Ovary (tissue), 9 donors: ENCODE results near the gene ASAP2. TPM values are rescaled to one million over a fixed set of nuclear protein-coding genes. Genes with fewer than 3 reads are reported as not detected.
"Not testable (repeated sequence)": the region's sequence is repeated elsewhere in the genome, so short reads cannot be mapped to it uniquely, and the experiment has no call there.

Experiments
- DNase-seq, 5 donors: peaks; one replicate each; pipeline ENCODE4 v3.0.0-alpha.2; 2019 to 2020
- H3K27ac ChIP-seq, 2 donors: fragments of 200-600 bp; one replicate each; pipeline versions ENCODE4 v1.5.1 to v1.8.0; 2019 to 2022
- H3K27me3 ChIP-seq: fragments of 200-600 bp; one replicate; pipeline ENCODE4 v1.8.0; 2022
- H3K36me3 ChIP-seq: fragments of 200-600 bp; sonication (generic); one replicate; pipeline ENCODE4 v1.5.1; 2019
- H3K4me1 ChIP-seq: one replicate; pipeline ENCODE4 v1.8.1; 2013; ENCODE audit warnings: mild to moderate bottlenecking, moderate library complexity; ENCODE audit not compliant: insufficient read depth
- H3K4me3 ChIP-seq: fragments of 200-600 bp; sonication (generic); one replicate; pipeline ENCODE4 v1.5.1; 2017
- H3K9me3 ChIP-seq, 2 donors: fragments of 200-600 bp in 1 of 2; sonication (generic) in 1 of 2; one replicate each; pipeline versions ENCODE4 v1.5.1 to v1.8.1; 2013 to 2019; ENCODE audit warnings: mild to moderate bottlenecking in 1 of 2, moderate library complexity in 1 of 2
- CTCF ChIP-seq, 3 donors: fragments of 450-650 bp in 2 of 3; fragments of 200-600 bp in 1 of 3; IDR thresholded peaks; one replicate each; pipeline versions ENCODE4 v1.5.1 to v1.8.0; 2016 to 2022; ENCODE audit warnings: antibody characterized with exemption in 3 of 3, mild to moderate bottlenecking in 1 of 3
- EP300 ChIP-seq: sonication (generic); formaldehyde crosslinking; IDR thresholded peaks from one replicate; pipeline ENCODE4 v1.6.1; 2017; ENCODE audit warnings: antibody characterized with exemption
- POLR2A ChIP-seq: fragments of 450-650 bp; IDR thresholded peaks from one replicate; pipeline ENCODE4 v1.6.1; 2017; ENCODE audit warnings: antibody characterized with exemption, mild to moderate bottlenecking, moderate library complexity
- WGBS, 3 donors: extraction: QIAGEN DNeasy Blood & Tissue Kit in 1 of 3; methylation state at CpG; one replicate each; pipeline versions ENCODE4 v1.1.5 to v1.1.7; 2013 to 2017; 5-methylcytosine and 5-hydroxymethylcytosine counted together
- intact Hi-C, 4 donors: fragments of 100-400 bp; cut with DNase I; formaldehyde crosslinking; loops; one replicate each; pipeline versions ENCODE4 v1.11.0 to v1.15.1; 2022 to 2023
- polyA plus RNA-seq, 2 donors: library from polyadenylated mRNA; stranded (reverse); fragments of 200-250 nt in 1 of 2; fragments of 350-450 nt in 1 of 2; fragmentation: Illumina TruSeq in 1 of 2; extraction: RNeasy Lipid Tissue Mini Kit (QIAGEN cat#74804) in 1 of 2; gene quantifications; one replicate each; pipeline ENCODE4 v1.2.3, GENCODE V29; 2013 to 2014
- total RNA-seq, 7 donors: library from RNA; depleted of rRNA in 2 of 7; stranded (reverse); fragments of >200 nt in 2 of 7; fragmentation: NEBNext Ultra II Directional in 3 of 7; extraction: Animal tissue kit (Norgen Biotek cat#: 25700) in 3 of 7; gene quantifications; one replicate each; pipeline versions ENCODE4 v1.1.0 to v1.2.4, GENCODE V29; 2016 to 2023
- donor health status: DM: no; HTN: no; CAD: no; lungs with moderate emphysema.
- donor health status: DM: no; HTN: no; CAD: no.
- donor health status: Bipolar disorder and iron deficiency.
- donor health status: DM: yes; HTN: yes; CAD: no.
- donor health status: DM: no; HTN: no; CAD: no.
- donor health status: DM: yes; HTN: yes; CAD: no.

Gene ASAP2
- total and polyA plus RNA-seq, 9 donors, result 10.3 to 22.7 (median 15.5) TPM

- no peaks in the 10 kb centered on the region for H3K27me3 ChIP-seq
- no peak for DNase-seq
- WGBS, 3 donors, result 82 to 86% (median 85%) methylated on average over 4 of the region's 4 CpGs
- H3K4me1 ChIP-seq, result peaks cover 9% of the 10 kb centered on the region
- no peak for TF ChIP-seq POLR2A
- no peak for TF ChIP-seq CTCF (IDR thresholded peaks at IDR 0.05)
- TF ChIP-seq EP300, result no peak
- H3K4me3 ChIP-seq, result no peak overlapping the region
- H3K27ac ChIP-seq, result no peak overlapping the region
- no peaks in the 10 kb centered on the region for H3K9me3 ChIP-seq
- no peaks in the 10 kb centered on the region for H3K36me3 ChIP-seq
- intact Hi-C loops, result loop anchor here in 1 of 4 donors (10.0 kb wide), 1 partner anchor 109 kb away; no protein-coding TSS in a partner anchor
Measured at GRCh38 chr2:9215680-9216079, 9.1 kb downstream of the ASAP2 start.

DNA sequence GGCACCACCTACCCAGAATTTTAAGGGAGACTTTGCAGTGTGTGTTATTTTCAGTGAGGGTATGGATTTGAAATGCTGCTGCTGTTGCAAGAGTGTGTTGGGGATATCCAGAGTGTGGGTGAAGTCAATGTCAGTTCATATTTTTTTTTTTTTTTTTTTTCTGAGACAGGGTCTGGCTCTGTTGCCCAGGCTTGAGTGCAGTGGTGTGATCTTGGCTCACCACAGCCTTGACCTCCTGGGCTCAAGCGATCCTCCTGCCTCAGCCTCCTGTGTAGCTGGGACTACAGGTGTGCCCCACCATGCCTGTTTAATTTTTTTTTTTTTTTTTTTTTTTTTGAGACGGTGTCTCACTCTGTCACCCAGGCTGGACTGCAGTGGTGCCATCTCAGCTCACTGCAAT, 9.5 kb downstream of the ASAP2 start:
- H3K27me3 ChIP-seq, H3K27ac ChIP-seq, H3K9me3 ChIP-seq, H3K36me3 ChIP-seq, H3K4me1 ChIP-seq, H3K4me3 ChIP-seq, DNase-seq: not testable (repeated sequence)
- 95 to 100% (median 95%) methylated on average over 2 of the region's 2 CpGs for WGBS, 3 donors
- intact Hi-C loops, result loop anchor here in 1 of 4 donors (10.0 kb wide), 1 partner anchor 109 kb away; no protein-coding TSS in a partner anchor

DNA sequence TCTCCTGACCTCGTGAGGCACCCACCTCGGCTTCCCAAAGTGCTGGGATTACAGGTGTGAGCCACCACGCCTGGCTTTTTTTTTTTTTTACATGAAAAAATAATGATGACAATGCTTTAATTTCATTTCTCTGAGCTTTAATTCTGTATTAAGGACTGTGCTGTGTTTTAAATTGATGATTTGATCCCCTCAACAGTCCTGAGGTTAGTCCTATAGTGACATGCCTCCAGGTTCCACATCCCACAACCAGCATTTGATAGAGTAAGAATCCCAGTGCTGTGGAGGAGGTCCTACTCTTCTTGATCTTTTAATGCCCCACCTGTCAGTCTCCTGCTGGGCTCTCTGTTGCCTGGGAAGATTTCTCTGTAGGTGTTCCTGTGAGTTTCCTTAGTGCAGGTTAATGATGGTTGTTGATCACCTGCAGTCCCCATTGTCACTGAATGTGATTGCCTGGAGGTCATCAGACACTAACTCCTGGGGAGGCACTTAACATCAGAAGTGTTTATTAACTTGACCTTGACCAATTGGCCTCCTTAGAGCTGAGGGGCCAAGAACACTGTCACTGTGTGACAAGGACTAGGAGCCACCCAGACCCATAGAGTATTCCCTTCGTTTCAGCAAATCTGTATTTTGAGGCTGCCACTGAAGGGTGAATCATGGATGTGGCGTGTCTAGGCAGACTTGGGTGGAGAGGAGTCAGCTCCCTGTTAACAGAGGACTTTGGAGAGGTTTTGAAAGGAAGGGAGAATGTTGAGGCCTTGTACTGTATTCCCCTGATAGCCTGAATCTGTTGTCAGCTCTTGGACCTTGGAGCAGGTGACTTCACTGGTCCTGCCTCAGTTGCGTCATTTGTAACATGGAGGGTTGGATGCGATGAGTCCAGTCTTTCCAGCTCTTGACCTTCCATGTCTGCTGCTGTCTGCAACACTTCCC, 11.5 kb downstream of the ASAP2 start:
- Histone ChIP-seq H3K36me3 (no peaks in the 10 kb centered on the region), H3K27ac (no peak overlapping the region), H3K27me3 (no peaks in the 10 kb centered on the region), H3K4me1 (peaks cover 14% of the 10 kb centered on the region), H3K9me3 (no peaks in the 10 kb centered on the region), H3K4me3 (no peak overlapping the region)
- TF ChIP-seq EP300 (no peak), POLR2A (no peak), CTCF (IDR thresholded peaks at IDR 0.05) (no peak)
- WGBS, 3 donors, result 88 to 93% (median 89%) methylated on average over 7 of the region's 7 CpGs
- intact Hi-C loops, result loop anchor here in 1 of 4 donors (10.0 kb wide), 1 partner anchor 107 kb away; no protein-coding TSS in a partner anchor
- no peak for DNase-seq

DNA sequence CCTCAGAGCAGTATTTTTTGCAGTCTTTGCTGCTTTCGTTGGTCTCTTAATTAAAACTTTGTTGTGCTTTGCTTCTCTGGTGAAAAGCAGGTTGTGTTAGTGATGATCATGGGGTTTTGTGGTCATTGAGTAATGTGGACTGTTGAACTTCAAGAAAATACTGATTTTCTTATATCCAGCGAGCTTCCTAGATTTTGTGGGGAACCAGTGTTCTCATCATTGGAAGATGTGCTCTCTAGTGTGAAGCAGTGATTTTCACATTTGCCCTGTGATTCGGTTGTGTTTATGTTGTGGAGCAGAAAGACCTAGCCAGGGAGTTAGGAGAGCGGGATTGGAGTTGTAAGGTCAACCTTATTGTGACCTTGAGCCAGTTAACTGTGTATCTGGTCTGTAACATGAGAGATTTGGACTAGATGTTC, 12.4 kb downstream of the ASAP2 start:
- no peaks in the 10 kb centered on the region for H3K9me3 ChIP-seq
- no peaks in the 10 kb centered on the region for H3K27me3 ChIP-seq
- H3K27ac ChIP-seq, result no peak overlapping the region
- DNase-seq, result no peak
- H3K4me1 ChIP-seq, result peaks cover 17% of the 10 kb centered on the region
- 12 to 60% (median 35%) methylated on average over 4 of the region's 4 CpGs for WGBS, 3 donors
- H3K36me3 ChIP-seq, result no peaks in the 10 kb centered on the region
- no peak overlapping the region for H3K4me3 ChIP-seq
- TF ChIP-seq CTCF (IDR thresholded peaks at IDR 0.05), result no peak
- TF ChIP-seq POLR2A, result no peak
- no peak for TF ChIP-seq EP300
- intact Hi-C loops, result loop anchor here in 1 of 4 donors (10.0 kb wide), 1 partner anchor 106 kb away; no protein-coding TSS in a partner anchor

DNA sequence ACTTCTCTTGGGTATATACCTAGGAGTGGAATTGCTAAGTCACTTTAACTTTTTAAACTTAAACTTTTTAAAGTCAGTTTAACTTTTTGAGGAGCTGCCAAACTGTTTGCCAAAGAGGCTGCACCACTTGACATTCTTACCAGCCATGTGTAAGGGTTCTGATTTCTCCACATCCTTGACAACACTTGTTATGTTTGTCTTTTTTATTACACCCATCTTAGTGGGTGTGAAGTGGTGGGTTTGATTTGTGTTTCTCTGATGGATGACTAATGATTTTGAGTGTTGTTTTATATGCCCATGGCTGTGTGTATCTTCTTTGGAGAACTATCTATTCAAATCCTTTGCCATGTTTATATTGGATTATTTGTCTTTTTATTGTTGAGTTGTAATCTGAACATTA, 13.6 kb downstream of the ASAP2 start:
- no peaks in the 10 kb centered on the region for H3K36me3 ChIP-seq
- no peak for DNase-seq
- no peak overlapping the region for H3K27ac ChIP-seq
- intact Hi-C loops, result no loop called here
- no peaks in the 10 kb centered on the region for H3K27me3 ChIP-seq
- TF ChIP-seq CTCF (IDR thresholded peaks at IDR 0.05) (no peak), POLR2A (no peak), EP300 (no peak)
- H3K4me1 ChIP-seq, result peaks cover 17% of the 10 kb centered on the region
- no peaks in the 10 kb centered on the region for H3K9me3 ChIP-seq
- H3K4me3 ChIP-seq, result no peak overlapping the region
